Inflammatory macrophage treated with lipopolysaccharide for 4 hours (primary cell): ENCODE results near the gene MEIS2.

ENCODE experiments used
- DNase-seq: peaks from one replicate; pipeline ENCODE4 v3.0.0-alpha.2; 2020

MEIS2 gene

GRCh38 chr15:36867436-36867835, 232.9 kb downstream of the MEIS2 start:
- DNase-seq = no peak

DNA sequence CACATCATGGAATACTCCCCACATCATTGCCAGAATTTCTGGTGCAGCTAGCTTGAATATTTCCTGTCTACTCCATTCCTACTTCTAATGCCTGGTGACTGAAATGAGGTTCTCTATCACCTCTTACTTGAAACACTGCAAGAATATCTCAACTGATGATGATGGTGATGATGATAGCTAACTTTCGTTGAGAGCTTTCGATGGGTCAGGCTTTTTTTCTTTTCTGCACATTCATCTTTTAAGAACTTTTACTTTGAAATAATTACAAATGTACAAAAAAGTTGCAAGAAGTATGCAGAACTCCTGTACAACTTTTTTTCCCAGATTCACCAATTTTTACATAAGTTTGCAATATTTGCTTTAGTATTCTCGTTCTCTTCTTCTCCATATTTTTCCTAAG, 233.5 kb downstream of the MEIS2 start:
- no peak for DNase-seq

- DNase-seq = no peak
These were observed 236.8 kb downstream of the MEIS2 start for GRCh38 chr15:36863570-36863969.

DNA sequence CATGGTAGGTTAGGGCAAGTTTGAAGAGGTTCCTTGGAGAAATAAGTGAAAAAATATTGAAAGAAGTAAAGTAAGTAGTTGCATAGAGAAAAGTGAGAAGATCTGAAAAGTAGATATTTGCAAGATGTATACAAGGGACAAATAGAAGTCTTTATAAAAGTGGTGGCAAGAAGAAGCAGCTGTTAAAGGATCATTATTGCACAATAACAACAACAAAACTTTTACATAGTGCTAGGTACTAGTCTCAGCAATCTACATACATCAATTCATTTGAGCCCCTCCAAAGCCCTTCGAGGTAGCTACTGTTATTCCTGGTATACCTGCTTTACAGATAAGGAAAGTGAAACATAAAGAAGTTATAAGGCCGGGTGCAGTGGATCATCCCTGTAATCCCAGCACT, 239.6 kb downstream of the MEIS2 start:
- DNase-seq = no peak

- no peak for DNase-seq
These were observed 241.9 kb downstream of the MEIS2 start for GRCh38 chr15:36858423-36858822.

- no peak for DNase-seq
These were observed 243.9 kb downstream of the MEIS2 start for GRCh38 chr15:36856339-36856973.

DNA sequence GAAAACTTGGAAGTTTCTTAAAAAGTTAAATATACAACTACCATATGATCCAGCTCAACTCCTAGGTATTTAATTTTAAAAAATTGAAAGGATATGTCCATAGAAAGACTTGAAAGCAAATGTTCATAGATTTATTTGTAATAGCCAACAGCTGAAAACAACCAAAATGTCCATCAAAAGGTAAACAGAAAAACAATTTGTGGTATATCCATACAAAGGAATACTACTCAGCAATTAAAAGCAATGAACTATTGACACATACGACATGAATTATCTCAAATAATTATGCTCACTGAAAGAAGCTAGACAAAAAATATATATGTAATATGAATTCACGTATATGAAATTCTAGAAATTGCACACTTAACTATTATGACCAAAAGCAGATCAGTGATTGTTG, 249.5 kb downstream of the MEIS2 start:
- no peak for DNase-seq

DNA sequence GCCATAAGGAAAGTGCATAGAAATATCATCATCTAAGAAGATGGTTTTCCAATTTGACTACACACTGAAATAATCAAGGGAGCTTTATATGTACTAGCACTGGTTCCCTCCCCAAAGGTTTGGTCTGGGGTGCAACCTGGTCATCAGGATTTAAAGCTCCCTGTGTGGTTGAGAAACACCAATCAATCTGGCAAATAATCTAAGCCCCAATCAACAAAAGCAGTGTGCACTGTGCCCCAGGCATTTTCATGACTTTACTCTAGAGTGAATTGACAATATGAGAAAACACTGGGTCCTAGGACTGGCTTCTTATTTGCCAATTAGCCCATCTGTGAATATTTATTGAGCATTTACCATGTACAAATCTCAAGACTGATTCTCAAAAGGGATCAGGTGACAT, 255.1 kb downstream of the MEIS2 start:
- no peak for DNase-seq

DNA sequence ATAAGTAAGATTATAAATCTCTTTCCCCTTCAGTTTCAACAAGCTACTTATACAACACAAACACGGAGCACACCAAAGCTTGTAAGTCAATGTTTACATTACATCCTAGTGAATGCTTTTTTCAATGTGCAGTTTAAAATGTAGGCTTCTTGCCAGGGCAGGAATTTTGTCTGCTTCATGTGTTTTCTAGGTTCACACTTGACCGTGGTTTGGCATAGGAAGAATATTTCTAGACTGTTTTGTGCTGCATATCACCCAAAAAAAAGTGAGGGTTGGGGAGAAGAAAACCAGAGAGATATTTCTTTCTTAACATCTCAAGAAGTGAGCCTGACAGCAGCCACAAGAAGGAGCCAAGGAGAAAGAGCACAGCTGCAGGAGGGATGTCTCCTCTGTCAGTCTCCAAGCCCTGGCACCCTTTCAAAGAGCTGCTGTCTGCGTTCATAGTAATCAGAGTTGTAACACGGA, 255.8 kb downstream of the MEIS2 start:
- DNase-seq = no peak

DNA sequence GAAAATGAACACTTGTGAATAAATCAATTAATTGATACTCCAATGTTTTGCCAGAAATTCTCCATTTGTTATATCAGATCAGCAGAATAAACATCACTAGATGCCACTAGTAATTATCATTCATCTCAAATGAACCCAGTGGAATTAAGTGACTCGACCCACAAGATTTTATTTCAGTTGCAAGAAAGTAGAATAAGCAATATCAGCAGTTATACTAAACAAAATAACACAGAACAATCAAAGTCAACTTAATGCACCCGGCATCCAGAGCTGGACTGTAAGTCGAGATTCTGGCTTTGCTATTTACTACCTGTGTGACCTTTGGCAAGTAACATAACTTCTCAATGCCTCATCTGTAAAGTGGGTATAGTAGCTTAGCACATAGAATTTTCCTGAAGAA, 256.5 kb downstream of the MEIS2 start:
- DNase-seq = no peak

DNA sequence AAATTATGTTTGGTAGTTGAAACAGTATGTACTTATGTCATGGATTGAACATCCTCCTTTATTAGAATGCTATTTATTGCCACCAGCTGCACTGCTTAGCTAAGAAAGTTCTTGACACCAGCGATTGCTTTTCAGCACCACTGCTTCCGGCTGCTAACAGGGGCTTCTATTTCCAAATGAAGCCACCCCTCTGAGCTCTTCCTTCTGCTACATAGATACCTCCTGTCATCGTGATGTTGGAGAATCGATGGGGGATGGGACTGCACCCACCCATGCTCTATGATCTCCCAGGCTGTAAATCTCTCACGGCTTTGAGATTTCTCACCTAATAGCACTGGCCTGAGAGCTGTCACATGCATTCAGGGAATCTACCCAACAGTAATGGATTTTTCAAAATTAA, 259.2 kb downstream of the MEIS2 start:
- DNase-seq = no peak
